GM23338 (cell line): Measurements from ENCODE around the gene SLCO3A1. TPM values are rescaled to one million over a fixed set of nuclear protein-coding genes. Genes with fewer than 3 reads are reported as not detected.
A peak's percentile ranks its signal among the peaks of the same experiment; 100 is the strongest.

ENCODE experiments used
- ATAC-seq: fragments of 200-7000 bp; cut with Tn5 transposase; 3 replicates; pipeline ENCODE4 v1.9.1; 2020
- DNase-seq: peaks from one replicate; pipeline ENCODE4 v3.0.0-alpha.2; 2015; ENCODE audit warnings: low spot score
- H2AFZ ChIP-seq: fragments of 200-600 bp; sonication (generic); 2 replicates; pipeline ENCODE4 v1.8.0; 2016; ENCODE audit warnings: antibody characterized with exemption, mild to moderate bottlenecking, moderate library complexity
- H3F3A ChIP-seq: fragments of 200-600 bp; sonication (generic); replicated peaks from 2 replicates; pipeline ENCODE4 v1.8.0; 2017; ENCODE audit warnings: antibody characterized with exemption, mixed run types, low read depth
- H3K27ac ChIP-seq: fragments of 200-600 bp; sonication (generic); 2 replicates; pipeline ENCODE4 v1.6.1; 2016; ENCODE audit warnings: low read depth
- H3K27me3 ChIP-seq: fragments of 200-600 bp; sonication (generic); 2 replicates; pipeline ENCODE4 v1.8.0; 2016; ENCODE audit warnings: mild to moderate bottlenecking, mixed run types, moderate library complexity; ENCODE audit not compliant: insufficient read depth
- H3K36me3 ChIP-seq: fragments of 200-600 bp; sonication (generic); 2 replicates; pipeline ENCODE4 v1.8.0; 2016; ENCODE audit warnings: mild to moderate bottlenecking; ENCODE audit not compliant: insufficient read depth
- H3K4me1 ChIP-seq: fragments of 200-600 bp; sonication (generic); 2 replicates; pipeline ENCODE4 v1.8.0; 2016; ENCODE audit warnings: mild to moderate bottlenecking, moderate library complexity; ENCODE audit not compliant: insufficient read depth
- H3K4me2 ChIP-seq: fragments of 200-600 bp; sonication (generic); 2 replicates; pipeline ENCODE4 v1.7.1; 2017; ENCODE audit warnings: mixed run types
- H3K4me3 ChIP-seq: fragments of 200-600 bp; sonication (generic); 2 replicates; pipeline ENCODE4 v1.6.1; 2016; ENCODE audit warnings: mixed run types
- H3K79me2 ChIP-seq: fragments of 200-600 bp; sonication (generic); replicated peaks from 2 replicates; pipeline ENCODE4 v1.8.0; 2017; ENCODE audit warnings: mild to moderate bottlenecking; ENCODE audit not compliant: insufficient read depth
- H3K9me2 ChIP-seq: fragments of 200-600 bp; sonication (generic); 2 replicates; pipeline ENCODE4 v1.8.0; 2017; ENCODE audit not compliant: insufficient read depth
- H4K20me1 ChIP-seq: fragments of 200-600 bp; sonication (generic); replicated peaks from 2 replicates; pipeline ENCODE4 v1.8.0; 2017; ENCODE audit warnings: mild to moderate bottlenecking; ENCODE audit not compliant: insufficient read depth
- H3K27ac Mint-ChIP-seq: 2 replicates; pipeline ENCODE4 v1.8.0; 2020; ENCODE audit warnings: inconsistent platforms, mild to moderate bottlenecking, moderate library complexity, mixed read lengths
- H3K27me3 Mint-ChIP-seq: 3 replicates; pipeline ENCODE4 v1.8.0; 2022; ENCODE audit warnings: low read depth, mild to moderate bottlenecking, moderate library complexity, mixed read lengths, inconsistent platforms; ENCODE audit not compliant: insufficient read depth, poor library complexity
- H3K36me3 Mint-ChIP-seq: 3 replicates; pipeline ENCODE4 v1.8.0; 2021; ENCODE audit warnings: low read depth, mild to moderate bottlenecking, inconsistent platforms, moderate library complexity, mixed read lengths
- H3K4me1 Mint-ChIP-seq: 3 replicates; pipeline ENCODE4 v1.8.0; 2020; ENCODE audit warnings: mild to moderate bottlenecking, inconsistent platforms, mixed read lengths
- H3K4me3 Mint-ChIP-seq: 3 replicates; pipeline ENCODE4 v1.8.0; 2021; ENCODE audit warnings: moderate library complexity, mild to moderate bottlenecking, inconsistent platforms, mixed read lengths
- H3K9me3 Mint-ChIP-seq: 3 replicates; pipeline ENCODE4 v1.8.0; 2020; ENCODE audit warnings: moderate library complexity, mild to moderate bottlenecking, inconsistent platforms, mixed read lengths
- CREB1 ChIP-seq: fragments of 250-450 bp; sonication (Bioruptor Pico); IDR thresholded peaks from 2 replicates; pipeline ENCODE4 v1.5.0; 2020; ENCODE audit warnings: low read depth, mild to moderate bottlenecking, moderate library complexity
- CTCF ChIP-seq, 2 experiments: fragments of 200-600 bp in 1 of 2; sonication (generic) in 1 of 2; conservative IDR thresholded peaks; 2 replicates each; pipeline versions ENCODE4 v1.5.1 to v1.6.1; 2016 to 2017; ENCODE audit warnings: antibody characterized with exemption in 2 of 2, low read depth in 2 of 2, mild to moderate bottlenecking in 2 of 2, moderate library complexity in 1 of 2
- ETS1 ChIP-seq: IDR thresholded peaks from 2 replicates; pipeline ENCODE4 v1.6.1; 2016; ENCODE audit warnings: antibody characterized with exemption
- EZH2 ChIP-seq: fragments of 200-600 bp; sonication (generic); IDR thresholded peaks from one replicate; pipeline ENCODE4 v1.8.0; 2017; ENCODE audit warnings: antibody characterized with exemption, mild to moderate bottlenecking, low read depth; ENCODE audit not compliant: unreplicated experiment
- EZH2phosphoT487 ChIP-seq: fragments of 200-600 bp; sonication (generic); IDR thresholded peaks from one replicate; pipeline ENCODE4 v1.8.1; 2018; ENCODE audit warnings: antibody characterized with exemption; ENCODE audit not compliant: unreplicated experiment
- JUNB ChIP-seq: IDR thresholded peaks from one replicate; pipeline ENCODE4 v1.6.1; 2016; ENCODE audit warnings: antibody characterized with exemption; ENCODE audit not compliant: unreplicated experiment
- NANOG ChIP-seq: IDR thresholded peaks from 2 replicates; pipeline ENCODE4 v1.6.1; 2016; ENCODE audit warnings: antibody characterized with exemption, borderline replicate concordance
- POLR2AphosphoS5 ChIP-seq: IDR thresholded peaks from 2 replicates; pipeline ENCODE4 v1.6.1; 2016; ENCODE audit warnings: antibody characterized with exemption, low read depth
- REST ChIP-seq: IDR thresholded peaks from one replicate; pipeline ENCODE4 v1.6.1; 2018; ENCODE audit warnings: antibody characterized with exemption; ENCODE audit not compliant: unreplicated experiment
- STAT1 ChIP-seq: IDR thresholded peaks from one replicate; pipeline ENCODE4 v1.6.1; 2016; ENCODE audit warnings: antibody characterized with exemption; ENCODE audit not compliant: unreplicated experiment
- ZNF114 ChIP-seq: fragments of 250-450 bp; sonication (Bioruptor Pico); IDR thresholded peaks from 2 replicates; pipeline ENCODE4 v1.5.0; 2020; ENCODE audit warnings: mild to moderate bottlenecking, moderate library complexity
- ZNF331 ChIP-seq: fragments of 250-450 bp; sonication (Bioruptor Pico); IDR thresholded peaks from 2 replicates; pipeline ENCODE4 v1.5.0; 2020; ENCODE audit warnings: low read depth, mild to moderate bottlenecking, moderate library complexity
- ZNF462 ChIP-seq: fragments of 250-450 bp; sonication (Bioruptor Pico); IDR thresholded peaks from 2 replicates; pipeline ENCODE4 v1.5.0; 2020; ENCODE audit warnings: mild to moderate bottlenecking, moderate library complexity
- polyA plus RNA-seq: library from polyadenylated mRNA; unstranded; fragments of >200 nt; fragmentation: Nextera tagmentation; extraction: Ambion mirVana; gene quantifications from 2 replicates; pipeline ENCODE4 v1.2.1, GENCODE V29; 2016
- total RNA-seq: library from RNA; depleted of rRNA; stranded (reverse); fragments of >200 nt; shearing (Covaris generic); gene quantifications from 2 replicates; pipeline ENCODE4 v1.2.3, GENCODE V29; 2014

Gene SLCO3A1
- total and polyA plus RNA-seq, 2 experiments from 2014 or later = 7.3 to 9.4 TPM

GRCh38 chr15:91897585-91898372 is 44.3 kb downstream of the SLCO3A1 start:
- no peak overlapping the region for H3K4me3 Mint-ChIP-seq
- peaks cover 38% of the 10 kb centered on the region for H3K4me1 Mint-ChIP-seq
- H3K4me3 ChIP-seq = no peak overlapping the region
- H2AFZ ChIP-seq = no peak overlapping the region
- H3K4me1 ChIP-seq = peaks cover 42% of the 10 kb centered on the region
- no peak overlapping the region for H3K4me2 ChIP-seq
- H3K27ac Mint-ChIP-seq = 0 out of 2 replicates have a peak overlapping the region, but pooled peaks have one; percentile 4
- DNase-seq (no peak), ATAC-seq (no peak)
- H3K9me2 ChIP-seq = no peaks in the 10 kb centered on the region
- no peak overlapping the region for H3K27ac ChIP-seq
- H3K36me3 Mint-ChIP-seq = no peaks in the 10 kb centered on the region
- H3K9me3 Mint-ChIP-seq = no peaks in the 10 kb centered on the region
- peaks cover 3% of the 10 kb centered on the region; the same call in 1 of the 2 replicates for H4K20me1 ChIP-seq
- no peak for TF ChIP-seq STAT1
- TF ChIP-seq ZNF114 = no peak
- TF ChIP-seq NANOG = no peak
- TF ChIP-seq POLR2AphosphoS5 = no peak
- TF ChIP-seq EZH2phosphoT487 = no peak
- TF ChIP-seq CREB1 (CRISPR knock-in tag) = no peak
- no peak for TF ChIP-seq EZH2
- TF ChIP-seq JUNB = no peak
- TF ChIP-seq REST = no peak
- TF ChIP-seq ZNF331 (CRISPR knock-in tag) = no peak
- TF ChIP-seq ZNF462 (CRISPR knock-in tag) = no peak
- no peak for TF ChIP-seq CTCF (conservative IDR thresholded peaks at IDR 0.05; ENCODE audit: low read depth in 2 of 2)
- TF ChIP-seq ETS1 = no peak
- no peaks in the 10 kb centered on the region for H3F3A ChIP-seq
- no peaks in the 10 kb centered on the region for H3K27me3 Mint-ChIP-seq
- H3K79me2 ChIP-seq = peaks cover 36% of the 10 kb centered on the region
- no peaks in the 10 kb centered on the region for H3K27me3 ChIP-seq
- H3K36me3 ChIP-seq = no peaks in the 10 kb centered on the region
